ENCODE measurements around the gene EDA. TPM values are rescaled to one million over a fixed set of nuclear protein-coding genes. Genes with fewer than 3 reads are reported as not detected.

EDA gene
- total RNA-seq, 2 experiments from 2014 or later, result 1.8 to 3.9 TPM

GRCh38 chrX:70084592-70085240 is 468.8 kb downstream of the EDA start:
- no peaks in the 10 kb centered on the region for H3K9me2 ChIP-seq (ENCODE audit: insufficient read depth, low read length)
- no peaks in the 10 kb centered on the region for H4K20me1 ChIP-seq (ENCODE audit: insufficient read depth, low read length)
- no peak overlapping the region for H3K27ac ChIP-seq (ENCODE audit: low read depth, low read length, poor library complexity, severe bottlenecking)
- ChIA-PET CTCF (ENCODE audit: unreplicated experiment) (no interaction called here), POLR2A (no interaction called here)
- H3K4me2 ChIP-seq (ENCODE audit: low read length), result no peak overlapping the region
- no peak for TF ChIP-seq EZH2phosphoT487 (IDR thresholded peaks at IDR 0.05; ENCODE audit: borderline replicate concordance, low read depth, low read length)
- TF ChIP-seq CTCF (conservative IDR thresholded peaks at IDR 0.05; ENCODE audit: low read length), result no peak
- H3K9me3 ChIP-seq (ENCODE audit: low read length), result no peaks in the 10 kb centered on the region
- no peaks in the 10 kb centered on the region for H3K36me3 ChIP-seq (ENCODE audit: insufficient read depth, low read length)
- no TSS peak for BruUV-seq (replicated peaks)
- H3K4me1 ChIP-seq (ENCODE audit: insufficient read depth, low read length, poor library complexity, severe bottlenecking), result no peaks in the 10 kb centered on the region
- H3K79me2 ChIP-seq (ENCODE audit: insufficient read depth, low read depth, low read length), result no peaks in the 10 kb centered on the region
- H2AFZ ChIP-seq (ENCODE audit: low read length), result no peak overlapping the region
- intact Hi-C loops (cut with micrococcal nuclease; ENCODE audit: unreplicated experiment), result no loop called here
- H3K4me3 ChIP-seq (ENCODE audit: low read depth, low read length, poor library complexity, severe bottlenecking), result no peak overlapping the region
- DNase-seq (ENCODE audit: low spot score), result no peak

GRCh38 chrX:70087857-70088630 is 472.1 kb downstream of the EDA start:
- Histone ChIP-seq H3K36me3 (ENCODE audit: insufficient read depth, low read length) (no peaks in the 10 kb centered on the region), H3K27ac (ENCODE audit: low read depth, low read length, poor library complexity, severe bottlenecking) (no peak overlapping the region), H2AFZ (ENCODE audit: low read length) (no peak overlapping the region), H3K9me3 (ENCODE audit: low read length) (no peaks in the 10 kb centered on the region), H3K4me2 (ENCODE audit: low read length) (no peak overlapping the region), H4K20me1 (ENCODE audit: insufficient read depth, low read length) (no peaks in the 10 kb centered on the region), H3K9me2 (ENCODE audit: insufficient read depth, low read length) (no peaks in the 10 kb centered on the region), H3K4me3 (ENCODE audit: low read depth, low read length, poor library complexity, severe bottlenecking) (no peak overlapping the region), H3K4me1 (ENCODE audit: insufficient read depth, low read length, poor library complexity, severe bottlenecking) (no peaks in the 10 kb centered on the region), H3K79me2 (ENCODE audit: insufficient read depth, low read depth, low read length) (no peaks in the 10 kb centered on the region)
- TF ChIP-seq CTCF (conservative IDR thresholded peaks at IDR 0.05; ENCODE audit: low read length), result no peak
- no peak for TF ChIP-seq EZH2phosphoT487 (IDR thresholded peaks at IDR 0.05; ENCODE audit: borderline replicate concordance, low read depth, low read length)
- no peak for DNase-seq (ENCODE audit: low spot score)
- intact Hi-C loops (cut with micrococcal nuclease; ENCODE audit: unreplicated experiment), result no loop called here
- ChIA-PET POLR2A (interaction anchor here (0.6 kb wide), 1 partner anchor 419 kb away, joined by 3 read pairs; no protein-coding TSS in a partner anchor), CTCF (ENCODE audit: unreplicated experiment) (no interaction called here)
- BruUV-seq (replicated peaks), result no TSS peak

- no peak for TF ChIP-seq CTCF (conservative IDR thresholded peaks at IDR 0.05; ENCODE audit: low read length)
- TF ChIP-seq EZH2phosphoT487 (IDR thresholded peaks at IDR 0.05; ENCODE audit: borderline replicate concordance, low read depth, low read length), result no peak
- intact Hi-C loops (cut with micrococcal nuclease; ENCODE audit: unreplicated experiment), result no loop called here
- H3K4me1 ChIP-seq (ENCODE audit: insufficient read depth, low read length, poor library complexity, severe bottlenecking), result no peaks in the 10 kb centered on the region
- no peak overlapping the region for H3K27ac ChIP-seq (ENCODE audit: low read depth, low read length, poor library complexity, severe bottlenecking)
- no TSS peak for BruUV-seq (replicated peaks)
- H3K79me2 ChIP-seq (ENCODE audit: insufficient read depth, low read depth, low read length), result no peaks in the 10 kb centered on the region
- no peaks in the 10 kb centered on the region for H3K9me2 ChIP-seq (ENCODE audit: insufficient read depth, low read length)
- H4K20me1 ChIP-seq (ENCODE audit: insufficient read depth, low read length), result no peaks in the 10 kb centered on the region
- H3K36me3 ChIP-seq (ENCODE audit: insufficient read depth, low read length), result no peaks in the 10 kb centered on the region
- H3K4me3 ChIP-seq (ENCODE audit: low read depth, low read length, poor library complexity, severe bottlenecking), result no peak overlapping the region
- ChIA-PET POLR2A (interaction anchor here (0.6 kb wide), 1 partner anchor 20 kb away, joined by 3 read pairs; no protein-coding TSS in a partner anchor), CTCF (ENCODE audit: unreplicated experiment) (no interaction called here)
- H3K4me2 ChIP-seq (ENCODE audit: low read length), result no peak overlapping the region
- H3K9me3 ChIP-seq (ENCODE audit: low read length), result no peaks in the 10 kb centered on the region
- no peak overlapping the region for H2AFZ ChIP-seq (ENCODE audit: low read length)
- DNase-seq (ENCODE audit: low spot score), result no peak
Observed at GRCh38 chrX:70088751-70089150, 472.8 kb downstream of the EDA start.

Data from OCI-LY7 (cell line).